Neural crest cell (in vitro differentiated cells): ENCODE results near the gene STH. TPM values are rescaled to one million over a fixed set of nuclear protein-coding genes. Genes with fewer than 3 reads are reported as not detected.

Experiments
- DNase-seq: peaks from one replicate; pipeline ENCODE4 v3.0.0; 2021; ENCODE audit warnings: low read depth, mixed read lengths, low spot score
- H3K27ac Mint-ChIP-seq: one replicate; pipeline ENCODE4 v1.8.0; 2021; ENCODE audit warnings: mild to moderate bottlenecking, mixed read lengths; ENCODE audit not compliant: unreplicated experiment
- H3K27me3 Mint-ChIP-seq: 2 replicates; pipeline ENCODE4 v1.8.0; 2021; ENCODE audit warnings: low read depth, mild to moderate bottlenecking, mixed read lengths
- H3K36me3 Mint-ChIP-seq: 2 replicates; pipeline ENCODE4 v1.8.0; 2021; ENCODE audit warnings: low read depth, mild to moderate bottlenecking, mixed read lengths
- H3K4me1 Mint-ChIP-seq: 2 replicates; pipeline ENCODE4 v1.8.0; 2021; ENCODE audit warnings: mixed read lengths
- H3K4me3 Mint-ChIP-seq: one replicate; pipeline ENCODE4 v1.8.0; 2021; ENCODE audit warnings: mild to moderate bottlenecking, mixed read lengths
- H3K9me3 Mint-ChIP-seq: 2 replicates; pipeline ENCODE4 v1.8.0; 2021; ENCODE audit warnings: mixed read lengths
- total RNA-seq: library from RNA; stranded (reverse); gene quantifications from 2 replicates; pipeline ENCODE4 v1.2.1, GENCODE V29; 2021
- TF ChIP-seq, protein P1 (sequence below): fragments of 200-600 bp; sonication (generic); conservative IDR thresholded peaks from 2 replicates; pipeline ENCODE4 v1.5.0; 2021; ENCODE audit warnings: antibody characterized with exemption, mild to moderate bottlenecking

STH gene
- total RNA-seq, 1 donor from 2014 or later = not detected

DNA sequence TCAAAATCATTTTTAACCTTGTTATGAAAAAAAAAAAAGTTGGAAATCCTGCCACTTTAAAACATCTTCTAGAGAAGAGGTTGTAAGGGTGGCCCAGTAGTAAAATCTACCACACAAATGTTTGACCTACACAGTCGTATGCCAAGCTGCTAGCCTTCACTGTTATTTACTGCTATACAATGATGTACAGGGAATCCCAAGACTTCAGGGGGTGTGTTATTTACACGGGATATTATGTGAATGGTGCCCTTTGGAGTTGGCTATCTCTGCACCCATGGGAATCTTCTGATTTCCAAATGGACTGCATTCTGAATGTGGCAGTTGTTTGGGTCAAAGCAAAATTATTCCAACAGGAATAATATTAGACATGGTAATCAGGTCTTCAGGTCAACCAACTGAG, 45.9 kb downstream of the STH start:
- TF ChIP-seq, protein P1, sequence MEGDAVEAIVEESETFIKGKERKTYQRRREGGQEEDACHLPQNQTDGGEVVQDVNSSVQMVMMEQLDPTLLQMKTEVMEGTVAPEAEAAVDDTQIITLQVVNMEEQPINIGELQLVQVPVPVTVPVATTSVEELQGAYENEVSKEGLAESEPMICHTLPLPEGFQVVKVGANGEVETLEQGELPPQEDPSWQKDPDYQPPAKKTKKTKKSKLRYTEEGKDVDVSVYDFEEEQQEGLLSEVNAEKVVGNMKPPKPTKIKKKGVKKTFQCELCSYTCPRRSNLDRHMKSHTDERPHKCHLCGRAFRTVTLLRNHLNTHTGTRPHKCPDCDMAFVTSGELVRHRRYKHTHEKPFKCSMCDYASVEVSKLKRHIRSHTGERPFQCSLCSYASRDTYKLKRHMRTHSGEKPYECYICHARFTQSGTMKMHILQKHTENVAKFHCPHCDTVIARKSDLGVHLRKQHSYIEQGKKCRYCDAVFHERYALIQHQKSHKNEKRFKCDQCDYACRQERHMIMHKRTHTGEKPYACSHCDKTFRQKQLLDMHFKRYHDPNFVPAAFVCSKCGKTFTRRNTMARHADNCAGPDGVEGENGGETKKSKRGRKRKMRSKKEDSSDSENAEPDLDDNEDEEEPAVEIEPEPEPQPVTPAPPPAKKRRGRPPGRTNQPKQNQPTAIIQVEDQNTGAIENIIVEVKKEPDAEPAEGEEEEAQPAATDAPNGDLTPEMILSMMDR = no peak
- peaks cover 7% of the 10 kb centered on the region for H3K36me3 Mint-ChIP-seq
- H3K4me1 Mint-ChIP-seq = peaks cover 28% of the 10 kb centered on the region
- no peaks in the 10 kb centered on the region for H3K27me3 Mint-ChIP-seq
- no peaks in the 10 kb centered on the region for H3K9me3 Mint-ChIP-seq
- no peak for DNase-seq
- H3K27ac Mint-ChIP-seq = no peak overlapping the region
- H3K4me3 Mint-ChIP-seq = no peak overlapping the region

DNA sequence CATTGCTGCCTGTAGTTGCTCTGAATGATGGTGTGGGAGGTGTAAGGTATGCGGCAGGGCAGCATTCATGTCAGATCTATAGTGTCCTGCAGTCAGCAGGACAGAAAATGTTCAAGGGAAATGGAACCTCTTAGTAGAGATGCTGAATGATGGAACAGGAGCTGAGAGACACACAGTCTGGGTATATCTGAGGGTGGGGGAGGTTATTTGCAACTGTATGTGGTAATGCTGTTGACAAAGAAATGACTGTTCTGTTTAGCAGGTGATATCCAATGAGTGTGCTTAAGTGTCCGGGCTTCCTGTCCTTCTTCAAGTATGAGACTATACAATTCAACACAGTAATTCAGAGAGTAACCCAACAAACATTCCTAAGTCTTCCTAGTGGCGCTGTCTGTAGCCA, 46.6 kb downstream of the STH start:
- no peaks in the 10 kb centered on the region for H3K27me3 Mint-ChIP-seq
- H3K9me3 Mint-ChIP-seq = no peaks in the 10 kb centered on the region
- H3K27ac Mint-ChIP-seq = peak overlapping the region; percentile 23
- H3K4me1 Mint-ChIP-seq = peaks cover 28% of the 10 kb centered on the region
- no peak overlapping the region for H3K4me3 Mint-ChIP-seq
- peaks cover 7% of the 10 kb centered on the region for H3K36me3 Mint-ChIP-seq
- TF ChIP-seq, protein P1 = no peak
- no peak for DNase-seq

DNA sequence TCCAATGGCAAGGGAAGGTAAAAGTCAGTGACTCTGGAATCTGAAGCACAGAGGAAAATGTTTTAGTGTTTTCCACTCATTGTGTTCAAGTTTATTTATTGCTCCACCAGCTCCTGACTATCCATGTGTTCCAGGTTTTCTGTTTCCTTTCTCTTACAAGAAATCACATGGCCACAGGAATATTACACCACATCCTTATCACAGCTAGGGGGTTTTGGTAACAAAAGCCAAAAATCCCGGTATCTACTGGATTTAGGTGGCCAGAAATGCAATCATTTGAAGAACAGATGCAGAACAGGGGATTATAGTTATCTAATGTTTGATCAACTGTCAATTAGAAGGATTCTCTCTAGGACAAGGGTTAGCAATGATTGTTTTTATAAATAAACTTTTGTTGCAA, 47.9 kb downstream of the STH start:
- no peaks in the 10 kb centered on the region for H3K9me3 Mint-ChIP-seq
- peaks cover 10% of the 10 kb centered on the region for H3K36me3 Mint-ChIP-seq
- H3K4me1 Mint-ChIP-seq = peaks cover 30% of the 10 kb centered on the region
- H3K27ac Mint-ChIP-seq = no peak overlapping the region
- H3K4me3 Mint-ChIP-seq = no peak overlapping the region
- no peaks in the 10 kb centered on the region for H3K27me3 Mint-ChIP-seq
- no peak for DNase-seq
- TF ChIP-seq, protein P1 = peak; percentile 17

DNA sequence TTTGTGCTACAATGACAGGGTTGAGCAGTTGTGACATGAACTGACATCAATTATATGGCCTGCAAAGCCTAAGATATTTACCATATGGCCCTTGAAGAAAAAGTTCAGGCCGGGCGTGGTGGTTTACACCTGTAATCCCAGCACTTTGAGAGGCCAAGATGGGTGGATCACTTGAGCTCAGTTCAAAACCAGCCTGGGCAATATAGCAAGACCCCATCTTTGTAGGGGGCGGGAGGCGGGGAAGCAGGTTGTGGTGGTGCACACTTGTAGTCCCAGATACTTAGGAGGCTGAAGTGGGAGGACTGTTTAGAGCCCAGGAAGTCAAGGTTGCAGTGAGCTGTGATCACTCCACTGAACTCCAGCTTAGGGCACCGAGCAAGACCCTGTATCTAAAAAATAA, 48.3 kb downstream of the STH start:
- Mint-ChIP-seq H3K27ac (no peak overlapping the region), H3K4me1 (peaks cover 30% of the 10 kb centered on the region), H3K36me3 (peaks cover 13% of the 10 kb centered on the region), H3K9me3 (no peaks in the 10 kb centered on the region), H3K4me3 (no peak overlapping the region), H3K27me3 (no peaks in the 10 kb centered on the region)
- TF ChIP-seq, protein P1 = no peak
- DNase-seq = no peak

DNA sequence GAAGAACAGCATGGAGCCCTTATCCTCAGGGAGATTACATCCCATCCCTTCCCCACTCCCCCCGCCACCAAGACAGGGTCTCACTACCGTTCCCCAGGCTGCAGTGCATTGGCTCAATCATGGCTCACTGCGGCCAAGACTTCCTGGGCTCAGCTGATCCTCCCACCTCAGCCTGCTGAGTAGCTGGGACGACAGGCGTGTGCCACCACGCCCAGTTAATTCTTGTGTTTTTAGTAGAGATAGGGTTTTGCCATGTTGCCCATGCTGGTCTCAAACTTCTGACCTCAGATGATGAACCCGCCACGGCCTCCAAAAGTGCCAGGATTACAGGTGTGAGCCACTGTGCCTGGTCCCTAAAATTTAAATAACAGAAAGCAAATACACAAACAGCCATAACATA, 48.8 kb downstream of the STH start:
- TF ChIP-seq, protein P1 = no peak
- no peaks in the 10 kb centered on the region for H3K27me3 Mint-ChIP-seq
- no peaks in the 10 kb centered on the region for H3K9me3 Mint-ChIP-seq
- DNase-seq = no peak
- H3K27ac Mint-ChIP-seq = no peak overlapping the region
- no peak overlapping the region for H3K4me3 Mint-ChIP-seq
- H3K36me3 Mint-ChIP-seq = peaks cover 13% of the 10 kb centered on the region
- peaks cover 29% of the 10 kb centered on the region for H3K4me1 Mint-ChIP-seq

Other genes with a start within 250 kb of the STH start
- gene CRHR1, start 214.9 kb upstream of the STH start, total RNA-seq = 0.41 and 1.1 TPM in 2 replicates
- gene SPPL2C, start 154.4 kb upstream of the STH start, total RNA-seq = not detected in 2 replicates
- 9.5 and 13.0 TPM in 2 replicates for gene MAPT, start 104.7 kb upstream of the STH start, total RNA-seq
- 121 and 126 TPM in 2 replicates for gene KANSL1, start 194.2 kb downstream of the STH start, total RNA-seq